Kidney (tissue), 14 donors: Measurements from ENCODE around the gene PAGE4. TPM values are rescaled to one million over a fixed set of nuclear protein-coding genes. Genes with fewer than 3 reads are reported as not detected.

Experiments
- DNase-seq, 5 donors: peaks; one replicate each; pipeline ENCODE4 v3.0.0-alpha.2; 2013 to 2020
- FAIRE-seq: peaks from 2 replicates; lab custom pipeline; 2012; peaks lifted over from hg19 to GRCh38; lab: Jason Lieb, UNC
- H3K27ac ChIP-seq, 2 donors: one replicate each; pipeline ENCODE4 v1.7.0; 2013; ENCODE audit warnings: low read depth in 2 of 2, low read length in 2 of 2, inconsistent platforms in 1 of 2
- H3K27me3 ChIP-seq: one replicate; pipeline ENCODE4 v1.7.1; 2013; ENCODE audit warnings: low read length, inconsistent platforms; ENCODE audit not compliant: control insufficient read depth, insufficient read depth
- H3K36me3 ChIP-seq, 3 donors: one replicate each; pipeline versions ENCODE4 v1.7.0 to v1.7.1; 2013; ENCODE audit warnings: low read length in 3 of 3, control low read depth in 1 of 3, inconsistent platforms in 1 of 3; ENCODE audit not compliant: insufficient read depth in 3 of 3, control insufficient read depth in 2 of 3
- H3K4me1 ChIP-seq, 3 donors: one replicate each; pipeline versions ENCODE4 v1.7.0 to v1.7.1; 2013; ENCODE audit warnings: low read length in 3 of 3, inconsistent platforms in 1 of 3, low read depth in 1 of 3; ENCODE audit not compliant: control insufficient read depth in 2 of 3, insufficient read depth in 2 of 3
- H3K4me3 ChIP-seq, 3 donors: one replicate each; pipeline versions ENCODE4 v1.7.0 to v1.8.1; 2013; ENCODE audit warnings: low read length in 3 of 3, control low read depth in 1 of 3, inconsistent platforms in 1 of 3
- H3K9ac ChIP-seq, 3 donors: one replicate each; pipeline versions ENCODE4 v1.7.0 to v1.7.1; 2013; ENCODE audit warnings: low read length in 3 of 3, control low read depth in 1 of 3, inconsistent platforms in 1 of 3
- H3K9me3 ChIP-seq, 3 donors: one replicate each; pipeline versions ENCODE4 v1.7.0 to v1.7.1; 2013; ENCODE audit warnings: low read length in 3 of 3, control low read depth in 1 of 3, inconsistent platforms in 1 of 3; ENCODE audit not compliant: control insufficient read depth in 2 of 3, insufficient read depth in 1 of 3
- CTCF ChIP-seq: IDR thresholded peaks from 3 replicates; pipeline ENCODE4 v1.5.1; 2012; ENCODE audit warnings: mild to moderate bottlenecking, moderate library complexity, borderline replicate concordance; ENCODE audit not compliant: insufficient read depth; ENCODE audit errors: extremely low read depth
- intact Hi-C: fragments of 100-400 bp; cut with DNase I; formaldehyde crosslinking; loops from one replicate; pipeline ENCODE4 v1.11.1; 2022
- polyA plus RNA-seq: library from polyadenylated mRNA; stranded (reverse); fragments of 350-450 nt; fragmentation: Illumina TruSeq; extraction: RNeasy Lipid Tissue Mini Kit (QIAGEN cat#74804); gene quantifications from one replicate; pipeline ENCODE4 v1.2.3, GENCODE V29; 2014; ENCODE audit warnings: low read depth, low replicate concordance; ENCODE audit not compliant: insufficient read depth
- total RNA-seq: library from RNA; stranded (reverse); fragmentation: NEBNext Ultra II Directional; extraction: Animal tissue kit (Norgen Biotek cat#: 25700); gene quantifications from one replicate; pipeline ENCODE4 v1.2.1, GENCODE V29; 2021
- donor health status: control.
- donor health status: control.
- donor health status: control.
- donor health status: control.
- donor health status: control.
- donor health status: DM: yes; HTN: yes; CAD: no.
- donor health status: Normal renal cell carcinoma (clear cell type).

PAGE4 gene
- total and polyA plus RNA-seq, 2 donors from 2014 or later: not detected

GRCh38 chrX:49842621-49843020 lies 13.5 kb downstream of the PAGE4 start:
- H3K9me3 ChIP-seq: no peaks in the 10 kb centered on the region
- H3K36me3 ChIP-seq: no peaks in the 10 kb centered on the region
- no peak overlapping the region for H3K27ac ChIP-seq
- FAIRE-seq: no peak
- no peak for TF ChIP-seq CTCF
- H3K4me1 ChIP-seq: no peaks in the 10 kb centered on the region
- DNase-seq: no peak
- no peak overlapping the region for H3K9ac ChIP-seq
- intact Hi-C loops: no loop called here
- H3K4me3 ChIP-seq: no peak overlapping the region
- H3K27me3 ChIP-seq: no peaks in the 10 kb centered on the region

- no peak for DNase-seq
- no peak overlapping the region for H3K9ac ChIP-seq
- no peaks in the 10 kb centered on the region for H3K9me3 ChIP-seq
- no peak overlapping the region for H3K27ac ChIP-seq
- no peaks in the 10 kb centered on the region for H3K27me3 ChIP-seq
- no peak overlapping the region for H3K4me3 ChIP-seq
- H3K36me3 ChIP-seq: no peaks in the 10 kb centered on the region
- TF ChIP-seq CTCF: no peak
- no peaks in the 10 kb centered on the region for H3K4me1 ChIP-seq
- intact Hi-C loops: no loop called here
- FAIRE-seq: no peak
Measured at GRCh38 chrX:49844611-49845010, 15.5 kb downstream of the PAGE4 start.

GRCh38 chrX:49845701-49846403 lies 16.7 kb downstream of the PAGE4 start:
- intact Hi-C loops: no loop called here
- H3K9ac ChIP-seq: no peak overlapping the region

More at GRCh38 chrX:49845701-49846403, 16.7 kb downstream of the PAGE4 start:
- no peaks in the 10 kb centered on the region for H3K9me3 ChIP-seq
- DNase-seq (peak in 2 of 5 donors; percentile 37 to 60), FAIRE-seq (no peak)
- no peaks in the 10 kb centered on the region for H3K4me1 ChIP-seq
- no peaks in the 10 kb centered on the region for H3K27me3 ChIP-seq
- no peak overlapping the region for H3K27ac ChIP-seq
- H3K4me3 ChIP-seq: no peak overlapping the region
- no peaks in the 10 kb centered on the region for H3K36me3 ChIP-seq
- TF ChIP-seq CTCF: no peak
